HEK293T (cell line): ENCODE results near the gene SUPT4H1.

Experiments used
- CTCF ChIA-PET: fragments of 350-600 bp; formaldehyde crosslinking; extraction: SDS; loops from one replicate; lab custom pipeline; 2021; ENCODE audit warnings: antibody characterized with exemption, inconsistent platforms; lab: Yijun Ruan, JAX
- POLR2A ChIA-PET: fragments of 350-600 bp; formaldehyde crosslinking; extraction: SDS; loops from one replicate; lab custom pipeline; 2020; ENCODE audit warnings: antibody characterized with exemption, inconsistent platforms; lab: Yijun Ruan, JAX
- DNase-seq: peaks from one replicate; pipeline ENCODE4 v3.0.0; 2012; ENCODE audit warnings: mixed read lengths; ENCODE audit errors: extremely low spot score
- ARNT ChIP-seq: fragments of 450-650 bp; IDR thresholded peaks from 2 replicates; pipeline ENCODE4 v1.6.1; 2017; ENCODE audit warnings: mild to moderate bottlenecking
- BHLHE40 ChIP-seq: fragments of 450-650 bp; IDR thresholded peaks from 2 replicates; pipeline ENCODE4 v1.6.1; 2016; ENCODE audit warnings: mild to moderate bottlenecking, moderate library complexity, borderline replicate concordance
- CTBP1 ChIP-seq: fragments of 450-650 bp; IDR thresholded peaks from 2 replicates; pipeline ENCODE4 v1.6.1; 2016; ENCODE audit warnings: borderline replicate concordance
- ELF4 ChIP-seq: fragments of 450-650 bp; IDR thresholded peaks from 2 replicates; pipeline ENCODE4 v1.6.1; 2017; ENCODE audit warnings: antibody characterized with exemption
- FOXA1 ChIP-seq: fragments of 450-650 bp; IDR thresholded peaks from 2 replicates; pipeline ENCODE4 v1.6.1; 2016; ENCODE audit warnings: mild to moderate bottlenecking
- FOXK2 ChIP-seq: fragments of 450-650 bp; IDR thresholded peaks from 2 replicates; pipeline ENCODE4 v1.6.1; 2016; ENCODE audit warnings: mild to moderate bottlenecking
- FOXM1 ChIP-seq: fragments of 450-650 bp; IDR thresholded peaks from 2 replicates; pipeline ENCODE4 v1.6.1; 2017; ENCODE audit warnings: mild to moderate bottlenecking, borderline replicate concordance
- HDGF ChIP-seq: fragments of 450-650 bp; IDR thresholded peaks from 2 replicates; pipeline ENCODE4 v1.6.1; 2017; ENCODE audit warnings: antibody characterized with exemption, borderline replicate concordance
- L3MBTL2 ChIP-seq: fragments of 450-650 bp; conservative IDR thresholded peaks from 2 replicates; pipeline ENCODE4 v1.6.1; 2016; ENCODE audit warnings: mild to moderate bottlenecking
- LEF1 ChIP-seq: fragments of 450-650 bp; IDR thresholded peaks from 2 replicates; pipeline ENCODE4 v1.6.1; 2017; ENCODE audit warnings: mild to moderate bottlenecking, borderline replicate concordance
- NFRKB ChIP-seq: fragments of 450-650 bp; IDR thresholded peaks from 2 replicates; pipeline ENCODE4 v1.6.1; 2016; ENCODE audit warnings: mild to moderate bottlenecking, moderate library complexity
- SP1 ChIP-seq: fragments of 450-650 bp; IDR thresholded peaks from 2 replicates; pipeline ENCODE4 v1.6.1; 2017
- SUZ12 ChIP-seq: fragments of 450-650 bp; IDR thresholded peaks from 2 replicates; pipeline ENCODE4 v1.6.1; 2016; ENCODE audit warnings: mild to moderate bottlenecking
- TARDBP ChIP-seq: fragments of 450-650 bp; IDR thresholded peaks from 2 replicates; pipeline ENCODE4 v1.6.1; 2016
- ZNF384 ChIP-seq: fragments of 450-650 bp; IDR thresholded peaks from 2 replicates; pipeline ENCODE4 v1.6.1; 2016
- TF ChIP-seq, protein P1 (sequence below): fragments of 450-650 bp; IDR thresholded peaks from 2 replicates; pipeline ENCODE4 v1.6.1; 2016

The SUPT4H1 gene

DNA sequence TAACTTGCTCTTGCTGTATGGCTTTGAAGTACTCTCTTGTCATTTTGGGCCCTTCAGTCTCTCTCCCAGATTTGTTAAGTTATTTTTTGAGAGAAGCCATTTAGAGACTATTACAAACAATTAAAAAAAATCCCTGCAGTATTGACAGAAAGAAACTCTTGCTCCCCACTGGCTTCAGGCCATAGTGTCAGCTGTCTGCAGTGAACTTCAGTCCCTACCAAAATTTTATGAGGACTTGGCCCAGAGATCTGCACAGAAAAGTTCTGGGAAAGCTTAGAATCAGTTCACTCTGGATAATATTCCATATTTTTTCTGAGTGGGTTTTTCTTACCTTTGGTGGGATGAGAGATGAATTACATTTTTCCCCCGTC, 30.9 kb upstream of the SUPT4H1 start:
- POLR2A ChIA-PET: interaction anchor here (1.2 to 1.7 kb wide), 2 partner anchors 31 to 32 kb away, joined by 6 to 7 read pairs; partner anchors contain the start of gene SUPT4H1
- CTCF ChIA-PET: no interaction called here
- DNase-seq: no peak
- TF ChIP-seq FOXA1 (no peak), FOXK2 (no peak), ARNT (no peak), HDGF (no peak), L3MBTL2 (no peak), CTBP1 (no peak), FOXM1 (no peak), ELF4 (no peak), BHLHE40 (no peak), TARDBP (no peak), SUZ12 (no peak), ZNF384 (no peak), LEF1 (no peak), SP1 (no peak), NFRKB (no peak)
- TF ChIP-seq, protein P1, sequence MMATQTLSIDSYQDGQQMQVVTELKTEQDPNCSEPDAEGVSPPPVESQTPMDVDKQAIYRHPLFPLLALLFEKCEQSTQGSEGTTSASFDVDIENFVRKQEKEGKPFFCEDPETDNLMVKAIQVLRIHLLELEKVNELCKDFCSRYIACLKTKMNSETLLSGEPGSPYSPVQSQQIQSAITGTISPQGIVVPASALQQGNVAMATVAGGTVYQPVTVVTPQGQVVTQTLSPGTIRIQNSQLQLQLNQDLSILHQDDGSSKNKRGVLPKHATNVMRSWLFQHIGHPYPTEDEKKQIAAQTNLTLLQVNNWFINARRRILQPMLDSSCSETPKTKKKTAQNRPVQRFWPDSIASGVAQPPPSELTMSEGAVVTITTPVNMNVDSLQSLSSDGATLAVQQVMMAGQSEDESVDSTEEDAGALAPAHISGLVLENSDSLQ: no peak

DNA sequence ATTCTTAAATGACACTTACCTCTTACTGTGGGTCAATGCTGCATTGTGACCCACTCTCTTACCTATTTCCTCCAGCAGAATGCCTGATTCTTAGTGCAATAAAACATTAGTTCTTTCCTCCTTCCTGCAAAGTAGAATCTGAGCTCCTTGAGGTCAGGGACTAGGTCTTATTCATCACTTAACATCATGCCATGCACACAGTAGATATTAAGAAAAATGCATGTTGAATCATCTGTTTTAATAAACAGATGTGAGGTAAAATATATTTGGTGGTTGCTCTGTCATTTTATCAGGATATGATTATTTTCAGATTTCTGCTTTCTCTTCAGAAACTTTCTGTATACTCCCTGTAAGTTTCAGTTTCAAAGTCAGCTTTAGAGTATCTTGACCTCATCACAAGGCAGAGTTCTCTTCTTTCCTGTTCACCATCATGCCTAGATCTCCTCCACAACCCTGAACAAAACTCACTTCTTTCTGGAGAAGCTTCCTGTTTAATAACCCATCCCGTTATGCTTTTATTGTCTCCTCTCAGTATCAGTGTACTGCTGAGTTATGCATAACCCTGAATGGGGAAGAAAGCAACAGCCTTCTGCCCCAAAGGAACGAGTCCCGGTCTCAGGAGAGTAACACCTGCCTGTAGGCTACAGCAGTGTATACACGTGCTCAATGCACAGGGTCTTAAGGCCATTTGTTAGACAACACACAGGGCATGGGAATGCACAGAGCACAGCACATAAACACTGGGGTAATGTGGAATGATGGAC, 30.3 kb upstream of the SUPT4H1 start:
- POLR2A ChIA-PET: interaction anchor here (1.2 kb wide), 1 partner anchor 30 kb away, joined by 7 read pairs; the partner anchor contains the start of gene SUPT4H1
- no peak for TF ChIP-seq NFRKB
- no peak for TF ChIP-seq CTBP1
- TF ChIP-seq HDGF: no peak
- TF ChIP-seq ELF4: no peak
- TF ChIP-seq SP1: no peak
- TF ChIP-seq SUZ12: no peak
- TF ChIP-seq L3MBTL2: no peak
- no peak for TF ChIP-seq ZNF384
- TF ChIP-seq, protein P1: no peak
- no peak for TF ChIP-seq ARNT
- no peak for TF ChIP-seq FOXK2
- no peak for TF ChIP-seq FOXM1
- no peak for TF ChIP-seq LEF1
- no peak for TF ChIP-seq TARDBP
- no peak for TF ChIP-seq FOXA1
- no peak for TF ChIP-seq BHLHE40
- CTCF ChIA-PET: no interaction called here
- no peak for DNase-seq

DNA sequence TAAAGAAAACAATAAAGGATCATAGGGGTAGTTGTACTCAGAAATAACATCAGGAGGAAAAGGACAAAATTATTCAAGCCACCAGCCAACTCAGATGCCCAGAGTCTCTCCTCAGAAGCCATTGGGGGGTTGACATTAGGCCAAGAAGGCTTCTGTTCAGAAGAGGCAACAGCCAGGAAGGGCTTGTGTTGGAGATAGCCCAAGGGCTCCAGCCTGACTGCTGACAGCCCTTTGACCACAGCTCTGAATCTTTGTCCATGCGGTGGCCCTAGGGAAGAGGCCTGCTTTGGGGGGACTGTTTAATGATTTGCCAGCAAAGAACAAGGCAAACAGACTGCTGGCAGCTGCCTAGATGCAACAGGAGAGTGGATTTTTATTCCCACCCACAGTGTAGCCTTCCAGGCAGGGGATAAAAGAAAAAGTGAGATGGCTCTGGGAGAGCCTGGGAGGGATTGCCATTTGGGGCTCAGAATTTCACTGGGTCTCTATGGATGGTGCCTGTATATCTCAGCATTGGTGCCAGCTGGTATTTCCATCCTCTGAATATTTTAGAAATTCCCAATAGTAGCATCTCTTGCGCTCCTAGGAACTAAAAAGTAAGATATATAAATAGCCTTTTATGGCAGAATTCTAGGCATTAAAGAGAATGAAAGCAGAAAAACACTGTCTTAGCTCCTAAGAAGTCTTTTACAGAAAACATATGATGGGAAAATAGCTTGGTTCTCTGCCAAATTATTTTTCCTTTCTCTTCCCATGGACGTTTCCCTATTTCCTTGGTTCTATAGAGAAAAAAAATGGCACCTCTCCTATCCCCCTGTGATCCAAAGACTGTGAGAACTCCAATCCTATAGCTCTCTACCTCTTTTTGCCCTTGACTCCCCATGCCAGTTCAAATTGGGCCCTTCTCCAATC, 29.4 kb upstream of the SUPT4H1 start:
- no peak for DNase-seq
- ChIA-PET CTCF (interaction anchor here (0.6 kb wide), 1 partner anchor 164 kb away, joined by 4 read pairs; no protein-coding TSS in a partner anchor), POLR2A (interaction anchor here (1.2 kb wide), 1 partner anchor 29 kb away, joined by 7 read pairs; the partner anchor contains the start of gene SUPT4H1)

DNA sequence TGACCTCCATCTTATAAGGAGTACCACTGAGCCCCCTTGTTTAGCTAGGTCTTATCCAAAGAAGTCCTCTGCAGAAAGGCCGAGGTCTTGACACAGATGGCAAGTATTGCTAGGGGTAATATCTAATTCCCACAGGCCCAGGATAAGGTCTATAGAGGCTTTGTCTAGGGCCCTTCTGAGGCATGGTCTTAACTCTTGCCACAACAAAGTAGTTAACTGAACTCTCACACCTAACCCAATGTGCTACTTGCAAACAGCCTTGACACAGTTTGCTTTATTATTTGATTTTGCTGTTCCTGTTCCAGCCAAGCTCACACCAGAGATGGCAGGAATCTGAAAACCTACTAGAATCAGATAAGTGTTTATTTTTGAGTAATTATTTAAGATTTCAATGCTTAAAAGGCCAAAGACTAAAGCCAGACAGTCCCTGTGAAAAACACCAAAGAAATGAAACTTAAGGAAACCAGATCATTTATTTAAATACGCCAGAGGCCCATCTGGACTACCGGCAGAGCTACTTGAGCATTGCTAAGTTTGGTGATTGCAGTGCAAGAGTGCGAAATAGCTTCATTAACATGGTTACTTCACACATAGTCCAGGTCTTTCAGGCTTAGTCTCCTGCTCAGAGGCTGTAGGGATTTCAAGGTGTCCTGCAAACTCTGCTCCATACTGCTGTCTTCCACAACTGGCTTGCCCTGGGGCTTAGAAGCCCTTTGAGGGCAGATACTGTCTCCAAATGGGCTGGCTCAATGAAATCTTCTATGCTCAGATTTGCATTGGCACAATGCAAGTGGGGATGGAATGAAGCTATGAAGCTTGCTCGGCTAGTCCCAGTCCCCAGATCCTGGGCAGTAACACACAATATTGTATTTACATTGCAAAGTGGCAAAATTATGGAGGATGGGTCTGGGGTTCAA, 28.5 kb upstream of the SUPT4H1 start:
- CTCF ChIA-PET: no interaction called here
- POLR2A ChIA-PET: interaction anchor here (1.6 to 2.7 kb wide), 2 partner anchors 28 to 36 kb away, joined by 6 to 10 read pairs; partner anchors contain the start of genes RNF43 and SUPT4H1
- no peak for DNase-seq
- no peak for TF ChIP-seq CTBP1
- TF ChIP-seq, protein P1: no peak
- no peak for TF ChIP-seq HDGF
- no peak for TF ChIP-seq FOXA1
- TF ChIP-seq TARDBP: no peak
- no peak for TF ChIP-seq ELF4
- TF ChIP-seq BHLHE40: no peak
- TF ChIP-seq LEF1: no peak
- no peak for TF ChIP-seq FOXM1
- TF ChIP-seq ARNT: no peak
- TF ChIP-seq L3MBTL2: no peak
- no peak for TF ChIP-seq SP1

More for the DNA sequence above, 29.4 kb upstream of the SUPT4H1 start:
- no peak for TF ChIP-seq ZNF384
- no peak for TF ChIP-seq ARNT
- TF ChIP-seq FOXA1: no peak

DNA sequence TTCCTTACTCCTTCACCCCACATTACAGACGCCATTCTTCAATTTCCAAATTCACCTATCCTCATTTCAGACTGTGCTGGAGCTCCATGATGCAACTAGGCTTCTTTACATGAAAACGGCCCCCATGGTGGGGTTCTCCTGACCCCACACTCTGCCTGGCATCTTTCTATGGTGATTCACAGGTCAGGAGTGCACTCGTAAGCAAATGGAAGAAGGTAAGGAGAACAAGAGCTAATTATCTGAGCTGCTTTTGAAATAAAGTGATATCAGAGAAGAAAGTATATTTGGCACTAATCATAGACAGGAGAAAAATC, 27.5 kb upstream of the SUPT4H1 start:
- no peak for TF ChIP-seq CTBP1
- no peak for TF ChIP-seq SP1
- TF ChIP-seq BHLHE40: no peak
- TF ChIP-seq FOXM1: no peak
- TF ChIP-seq ARNT: no peak
- no peak for TF ChIP-seq HDGF
- TF ChIP-seq SUZ12: no peak
- TF ChIP-seq FOXA1: no peak
- TF ChIP-seq ELF4: no peak
- no peak for TF ChIP-seq ZNF384
- TF ChIP-seq TARDBP: no peak
- no peak for TF ChIP-seq NFRKB
- no peak for TF ChIP-seq L3MBTL2
- TF ChIP-seq LEF1: no peak
- no peak for TF ChIP-seq FOXK2
- ChIA-PET POLR2A (interaction anchor here (1.6 to 2.7 kb wide), 2 partner anchors 27 to 37 kb away, joined by 6 to 10 read pairs; partner anchors contain the start of genes RNF43 and SUPT4H1), CTCF (interaction anchor here (0.9 kb wide), 1 partner anchor 76 kb away, joined by 3 read pairs; no protein-coding TSS in a partner anchor)
- DNase-seq: no peak
